Erythroblast (primary cell): ENCODE results near the gene NPLOC4.

Source experiments
- GATA1 ChIP-seq: IDR thresholded peaks from 2 replicates; pipeline ENCODE4 v1.6.1; 2011; ENCODE audit warnings: low read depth, mild to moderate bottlenecking, control low read depth, low read length, moderate library complexity
- POLR2A ChIP-seq: IDR thresholded peaks from 2 replicates; pipeline ENCODE4 v1.6.1; 2011; ENCODE audit warnings: mild to moderate bottlenecking, low read length

DNA sequence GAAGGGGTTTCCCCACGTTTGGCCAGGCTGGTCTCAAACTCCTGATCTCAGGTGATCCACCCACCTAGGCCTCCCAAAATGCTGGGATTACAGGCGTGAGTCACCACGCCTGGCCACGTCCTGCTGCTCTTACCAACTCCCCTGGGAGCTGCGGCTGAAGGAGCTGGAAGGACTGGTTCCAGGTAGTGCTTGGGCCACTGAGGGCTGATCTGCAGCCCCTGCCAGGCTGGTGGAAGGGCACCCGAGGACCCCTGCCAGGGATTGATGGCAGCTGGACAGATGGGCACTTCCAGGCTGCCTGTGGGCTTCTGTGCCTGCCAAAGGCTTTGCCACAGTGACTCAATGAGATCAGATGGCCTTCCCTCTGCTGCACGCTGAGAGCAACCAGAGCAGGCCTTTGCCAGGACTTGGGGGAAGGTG, 27.1 kb upstream of the NPLOC4 start:
- no peak for TF ChIP-seq POLR2A
- TF ChIP-seq GATA1 = no peak
